ENCODE measurements around the gene EPHB2.

- no peak for TF ChIP-seq GTF2F1 (IDR thresholded peaks at IDR 0.05; ENCODE audit: low read length)
- TF ChIP-seq ZNF281 (CRISPR knock-in tag; IDR thresholded peaks at IDR 0.05; ENCODE audit: borderline replicate concordance) = no peak
- TF ChIP-seq, protein P1, sequence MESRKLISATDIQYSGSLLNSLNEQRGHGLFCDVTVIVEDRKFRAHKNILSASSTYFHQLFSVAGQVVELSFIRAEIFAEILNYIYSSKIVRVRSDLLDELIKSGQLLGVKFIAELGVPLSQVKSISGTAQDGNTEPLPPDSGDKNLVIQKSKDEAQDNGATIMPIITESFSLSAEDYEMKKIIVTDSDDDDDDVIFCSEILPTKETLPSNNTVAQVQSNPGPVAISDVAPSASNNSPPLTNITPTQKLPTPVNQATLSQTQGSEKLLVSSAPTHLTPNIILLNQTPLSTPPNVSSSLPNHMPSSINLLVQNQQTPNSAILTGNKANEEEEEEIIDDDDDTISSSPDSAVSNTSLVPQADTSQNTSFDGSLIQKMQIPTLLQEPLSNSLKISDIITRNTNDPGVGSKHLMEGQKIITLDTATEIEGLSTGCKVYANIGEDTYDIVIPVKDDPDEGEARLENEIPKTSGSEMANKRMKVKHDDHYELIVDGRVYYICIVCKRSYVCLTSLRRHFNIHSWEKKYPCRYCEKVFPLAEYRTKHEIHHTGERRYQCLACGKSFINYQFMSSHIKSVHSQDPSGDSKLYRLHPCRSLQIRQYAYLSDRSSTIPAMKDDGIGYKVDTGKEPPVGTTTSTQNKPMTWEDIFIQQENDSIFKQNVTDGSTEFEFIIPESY (CRISPR knock-in tag; IDR thresholded peaks at IDR 0.05) = no peak
- no peak for TF ChIP-seq RNF2 (conservative IDR thresholded peaks at IDR 0.05; ENCODE audit: low read depth)
- no peak for TF ChIP-seq NKX3-1 (CRISPR knock-in tag; IDR thresholded peaks at IDR 0.05)
- TF ChIP-seq POLR2A (IDR thresholded peaks at IDR 0.05; ENCODE audit: insufficient read depth in 1 of 2, low read depth in 2 of 2, low read length in 2 of 2) = no peak
- no peak for TF ChIP-seq SP1 (IDR thresholded peaks at IDR 0.05)
- no peak for TF ChIP-seq SP1 (CRISPR knock-in tag; IDR thresholded peaks at IDR 0.05)
- no peak for TF ChIP-seq HNRNPH1 (optimal IDR thresholded peaks at IDR 0.05; ENCODE audit: low read depth, low read length)
- TF ChIP-seq CTCF (CRISPR knock-in tag; IDR thresholded peaks at IDR 0.05) = no peak
- TF ChIP-seq, protein P2, sequence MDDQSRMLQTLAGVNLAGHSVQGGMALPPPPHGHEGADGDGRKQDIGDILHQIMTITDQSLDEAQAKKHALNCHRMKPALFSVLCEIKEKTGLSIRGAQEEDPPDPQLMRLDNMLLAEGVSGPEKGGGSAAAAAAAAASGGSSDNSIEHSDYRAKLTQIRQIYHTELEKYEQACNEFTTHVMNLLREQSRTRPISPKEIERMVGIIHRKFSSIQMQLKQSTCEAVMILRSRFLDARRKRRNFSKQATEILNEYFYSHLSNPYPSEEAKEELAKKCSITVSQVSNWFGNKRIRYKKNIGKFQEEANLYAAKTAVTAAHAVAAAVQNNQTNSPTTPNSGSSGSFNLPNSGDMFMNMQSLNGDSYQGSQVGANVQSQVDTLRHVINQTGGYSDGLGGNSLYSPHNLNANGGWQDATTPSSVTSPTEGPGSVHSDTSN (CRISPR knock-in tag; IDR thresholded peaks at IDR 0.05; ENCODE audit: borderline replicate concordance) = no peak
Observed at GRCh38 chr1:22778408-22778807, 67.8 kb downstream of the EPHB2 start.

Data from HepG2 (cell line).